HAP-1 (cell line): Measurements from ENCODE around the gene LMLN.
"Not testable (repeated sequence)": the region's sequence is repeated elsewhere in the genome, so short reads cannot be mapped to it uniquely, and the experiment has no call there.

Source experiments
- DNase-seq, 2 experiments: peaks; one replicate each; pipeline ENCODE4 v3.0.0-alpha.2; 2016 to 2020; ENCODE audit warnings: low spot score in 2 of 2
- H3K27me3 ChIP-seq: fragments of 250-450 bp; sonication (Bioruptor Pico); 2 replicates; pipeline ENCODE4 v1.5.1; 2020; ENCODE audit warnings: low read depth, mild to moderate bottlenecking, moderate library complexity
- H3K36me3 ChIP-seq: fragments of 250-450 bp; sonication (Bioruptor Pico); replicated peaks from 2 replicates; pipeline ENCODE4 v1.5.1; 2020; ENCODE audit warnings: mild to moderate bottlenecking
- H3K4me1 ChIP-seq: fragments of 250-450 bp; sonication (Bioruptor Pico); 2 replicates; pipeline ENCODE4 v1.5.1; 2020; ENCODE audit warnings: mild to moderate bottlenecking
- H3K4me3 ChIP-seq: fragments of 250-450 bp; sonication (Bioruptor Pico); 2 replicates; pipeline ENCODE4 v1.5.1; 2020; ENCODE audit warnings: mild to moderate bottlenecking, moderate library complexity
- H3K9me3 ChIP-seq: fragments of 250-450 bp; sonication (Bioruptor Pico); 2 replicates; pipeline ENCODE4 v1.5.1; 2020; ENCODE audit warnings: mild to moderate bottlenecking, moderate library complexity
- in situ Hi-C: fragments of 300-500 bp; cut with MboI; formaldehyde crosslinking; loops from 3 replicates; pipeline ENCODE4 v1.14.3; 2020; ENCODE audit warnings: low sequenced_read_pairs, inconsistent platforms, mixed read lengths

LMLN gene

DNA sequence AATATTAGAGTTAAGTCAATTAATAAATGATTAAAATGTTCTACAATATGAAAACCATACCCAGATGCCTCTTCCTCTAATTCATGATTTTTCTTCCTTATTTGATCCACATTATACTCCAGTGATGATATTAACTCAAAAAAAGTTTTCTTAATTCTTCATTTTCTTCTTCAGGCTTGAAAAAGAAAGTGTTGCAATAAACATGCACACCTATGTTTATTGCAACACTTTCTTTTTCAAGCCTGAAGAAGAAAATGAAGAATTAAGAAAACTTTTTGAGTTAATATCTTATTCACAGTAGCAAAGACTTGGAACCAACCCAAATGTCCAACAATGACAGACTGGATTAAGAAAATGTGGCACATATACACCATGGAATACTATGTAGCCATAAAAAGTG, 93.4 kb downstream of the LMLN start:
- H3K27me3 ChIP-seq, H3K4me1 ChIP-seq, in situ Hi-C loops, H3K9me3 ChIP-seq, H3K36me3 ChIP-seq, H3K4me3 ChIP-seq, DNase-seq: not testable (repeated sequence)

DNA sequence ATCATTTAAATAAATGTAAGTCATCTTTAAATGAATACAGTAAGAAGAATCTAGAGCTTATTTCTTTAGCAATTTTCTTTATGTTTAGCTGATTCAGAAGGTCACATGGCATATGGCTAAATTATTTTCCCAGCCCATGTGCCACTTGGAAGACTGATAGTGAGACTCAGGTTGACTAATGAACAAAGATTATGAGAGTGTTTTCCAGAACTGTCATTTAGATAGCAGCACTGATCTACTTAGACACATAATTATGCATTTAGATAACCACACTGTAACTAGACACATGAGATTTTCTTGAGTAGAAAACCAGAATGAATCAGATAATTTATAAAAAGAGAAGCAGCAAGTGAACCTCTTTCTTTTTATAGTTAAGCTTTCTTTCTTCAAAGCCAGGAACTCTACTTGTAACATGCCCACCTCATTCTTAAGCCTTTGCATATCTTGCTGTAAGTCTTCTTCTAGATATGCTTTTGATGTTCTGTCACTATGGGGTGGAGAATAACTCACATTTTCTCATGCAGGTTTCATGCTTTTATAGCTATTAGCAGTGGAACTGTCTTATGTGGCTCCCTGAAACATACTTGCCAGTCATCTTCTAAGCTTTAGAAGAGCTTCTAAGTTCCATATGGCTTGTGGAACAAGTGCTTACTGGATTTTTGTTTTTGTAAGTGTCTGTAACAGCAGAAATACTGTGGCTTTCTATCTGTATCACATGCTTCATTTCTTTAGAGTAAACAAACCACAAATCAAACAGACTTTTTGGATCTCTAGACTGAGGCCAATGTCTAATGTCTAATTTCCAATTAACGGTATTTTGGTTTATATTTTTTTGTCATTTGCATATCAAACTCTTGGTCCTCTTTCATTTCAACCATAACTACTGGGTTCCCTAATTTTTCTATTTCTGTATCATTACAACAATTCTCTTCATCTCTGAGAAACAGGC, 101.4 kb downstream of the LMLN start:
- H3K4me3 ChIP-seq = no peak overlapping the region
- in situ Hi-C loops = no loop called here

DNA sequence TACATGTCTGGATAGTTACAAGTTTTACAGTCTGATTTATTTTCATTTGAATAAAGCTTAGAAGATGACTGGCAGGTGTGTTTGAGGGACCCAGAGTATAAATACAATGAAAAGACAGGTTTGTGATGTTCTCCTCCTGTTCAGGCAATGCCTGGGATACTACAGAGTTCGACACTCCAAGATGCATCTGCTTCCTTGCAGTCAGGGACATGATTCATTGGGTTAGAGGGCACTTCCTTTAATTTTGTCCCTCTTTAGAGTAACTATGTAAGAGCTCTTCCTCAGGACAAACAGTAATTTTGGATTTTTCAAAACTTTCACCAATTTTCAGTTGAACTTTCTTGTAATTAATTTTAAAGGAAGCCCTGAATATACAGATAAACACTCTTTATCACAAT, 102.0 kb downstream of the LMLN start:
- DNase-seq = no peak
- no peaks in the 10 kb centered on the region for H3K27me3 ChIP-seq
- H3K36me3 ChIP-seq = no peaks in the 10 kb centered on the region
- H3K4me3 ChIP-seq = no peak overlapping the region
- H3K9me3 ChIP-seq = no peaks in the 10 kb centered on the region
- in situ Hi-C loops = no loop called here
- H3K4me1 ChIP-seq = no peaks in the 10 kb centered on the region

More for the DNA sequence above, 101.4 kb downstream of the LMLN start:
- no peaks in the 10 kb centered on the region for H3K36me3 ChIP-seq
- no peaks in the 10 kb centered on the region for H3K27me3 ChIP-seq
- no peaks in the 10 kb centered on the region for H3K4me1 ChIP-seq
- no peaks in the 10 kb centered on the region for H3K9me3 ChIP-seq
- DNase-seq = no peak

DNA sequence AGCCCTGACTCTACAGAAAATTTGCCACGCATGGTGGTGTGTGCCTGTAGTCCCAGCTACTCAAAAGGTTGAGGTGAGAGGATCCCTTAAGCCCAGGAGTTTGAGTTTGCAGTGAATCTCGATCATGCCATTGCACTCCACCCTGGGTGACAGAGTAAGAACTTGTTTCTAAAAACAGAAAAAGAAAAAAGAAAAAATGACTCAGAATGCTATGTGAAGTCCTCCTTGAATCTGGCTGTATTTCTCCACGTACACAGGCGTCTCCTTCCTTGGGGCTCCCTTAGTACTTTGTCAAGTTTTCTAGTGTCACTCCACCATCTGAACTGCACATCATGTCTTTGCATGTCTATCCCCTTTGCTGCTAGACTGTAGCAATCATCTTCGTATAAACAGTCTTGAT, 104.4 kb downstream of the LMLN start:
- in situ Hi-C loops = no loop called here
- Histone ChIP-seq H3K9me3 (no peaks in the 10 kb centered on the region), H3K4me3 (no peak overlapping the region), H3K27me3 (no peaks in the 10 kb centered on the region), H3K4me1 (0 out of 2 replicates have a peak, but pooled peaks cover 3% of the 10 kb centered on the region), H3K36me3 (no peaks in the 10 kb centered on the region)
- DNase-seq = no peak

DNA sequence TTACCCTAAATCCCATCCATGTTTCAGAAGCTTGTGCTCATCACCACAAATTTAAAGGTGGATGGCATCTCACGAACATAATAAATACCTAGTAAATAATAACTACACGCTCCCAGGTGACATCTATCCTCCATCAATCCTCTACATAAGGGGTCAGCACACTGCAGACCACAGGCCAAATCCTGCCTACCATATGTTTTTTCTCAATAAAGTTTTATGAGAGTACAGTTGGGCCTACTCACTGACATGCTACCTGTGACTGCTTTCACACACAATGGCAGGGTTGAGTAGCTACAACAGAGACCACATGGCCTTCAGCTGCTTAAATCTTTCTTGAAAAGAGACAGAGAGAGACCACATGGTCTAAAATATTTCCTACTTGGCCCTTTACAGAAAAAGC, 105.9 kb downstream of the LMLN start:
- DNase-seq = no peak
- H3K4me3 ChIP-seq = no peak overlapping the region
- no peaks in the 10 kb centered on the region for H3K36me3 ChIP-seq
- in situ Hi-C loops = no loop called here
- H3K9me3 ChIP-seq = no peaks in the 10 kb centered on the region
- 0 out of 2 replicates have a peak, but pooled peaks cover 3% of the 10 kb centered on the region for H3K4me1 ChIP-seq
- H3K27me3 ChIP-seq = no peaks in the 10 kb centered on the region

DNA sequence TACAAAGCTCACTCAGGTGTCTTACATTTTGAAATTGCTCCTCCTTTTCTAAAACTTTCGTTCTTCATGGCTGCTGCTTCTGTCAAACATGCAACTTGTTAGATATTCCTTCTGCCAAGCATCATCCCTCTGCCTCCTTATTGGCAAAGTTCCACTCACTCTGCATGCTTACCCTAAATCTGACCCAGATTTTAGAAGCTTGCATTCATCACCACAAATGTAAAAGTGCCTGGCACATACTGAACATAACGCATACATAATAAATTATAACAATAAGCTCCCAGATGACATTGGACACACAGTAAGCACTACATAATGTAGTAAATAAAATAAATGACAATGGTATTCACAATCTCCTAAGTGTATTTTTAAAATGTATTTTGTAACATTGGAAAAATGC, 107.4 kb downstream of the LMLN start:
- no peak for DNase-seq
- Histone ChIP-seq H3K4me1 (0 out of 2 replicates have a peak, but pooled peaks cover 3% of the 10 kb centered on the region), H3K9me3 (no peaks in the 10 kb centered on the region), H3K36me3 (no peaks in the 10 kb centered on the region), H3K4me3 (no peak overlapping the region), H3K27me3 (no peaks in the 10 kb centered on the region)
- in situ Hi-C loops = no loop called here

DNA sequence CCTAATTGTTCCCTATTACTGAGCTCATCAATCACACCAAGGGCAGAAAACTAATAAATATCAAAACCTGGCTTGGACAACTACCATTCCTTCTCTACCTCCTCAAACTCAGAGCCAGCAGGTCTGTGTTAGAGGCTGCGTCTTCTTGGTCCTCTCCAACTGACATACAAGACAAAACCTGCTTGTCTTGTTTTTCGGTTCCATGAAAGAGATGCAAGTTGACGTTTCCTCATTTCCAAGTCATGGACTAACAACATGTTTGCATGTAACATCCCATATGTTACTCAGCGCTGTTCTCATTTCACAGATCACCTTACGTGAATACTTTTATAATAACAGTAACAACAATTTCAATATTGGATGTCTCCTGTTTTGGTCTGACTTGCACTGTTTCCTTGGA, 110.9 kb downstream of the LMLN start:
- Histone ChIP-seq H3K27me3 (no peaks in the 10 kb centered on the region), H3K4me1 (0 out of 2 replicates have a peak, but pooled peaks cover 3% of the 10 kb centered on the region), H3K4me3 (no peak overlapping the region), H3K36me3 (no peaks in the 10 kb centered on the region), H3K9me3 (no peaks in the 10 kb centered on the region)
- in situ Hi-C loops = no loop called here
- DNase-seq = no peak

DNA sequence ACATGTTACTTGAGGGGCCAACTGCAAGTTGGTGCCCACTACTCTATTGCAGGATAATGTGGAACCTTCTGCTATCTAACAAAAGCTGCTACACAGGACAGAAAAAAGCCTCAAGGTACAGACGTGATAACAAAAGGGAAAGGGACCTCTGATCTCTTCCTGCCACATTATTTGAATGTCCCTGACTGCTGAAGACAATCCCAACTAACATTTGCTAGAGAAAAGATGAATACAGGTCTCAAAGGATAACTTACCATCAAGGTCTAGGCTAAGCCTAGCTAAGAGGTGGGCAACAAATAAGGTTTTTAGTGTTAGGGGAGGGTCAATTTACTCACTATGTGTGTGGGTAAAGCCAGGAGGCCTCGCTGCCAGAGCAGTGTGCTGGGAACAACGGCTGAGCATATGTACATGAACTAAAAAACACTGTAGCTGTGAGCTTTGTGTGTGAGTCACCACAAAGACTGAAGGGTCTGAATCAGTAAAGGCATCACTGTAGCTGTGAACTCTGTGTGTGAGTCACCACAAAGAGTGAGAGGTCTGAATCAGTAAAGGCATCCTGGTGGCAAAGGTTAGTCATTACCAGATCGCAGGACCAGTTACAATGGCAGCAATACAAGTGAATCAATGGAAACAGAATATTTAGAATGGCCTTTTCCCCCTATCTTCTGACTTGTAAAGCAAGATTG, 111.7 kb downstream of the LMLN start:
- DNase-seq = no peak
- Histone ChIP-seq H3K4me1 (0 out of 2 replicates have a peak, but pooled peaks cover 3% of the 10 kb centered on the region), H3K4me3 (no peak overlapping the region), H3K27me3 (no peaks in the 10 kb centered on the region), H3K9me3 (no peaks in the 10 kb centered on the region), H3K36me3 (no peaks in the 10 kb centered on the region)
- in situ Hi-C loops = no loop called here

DNA sequence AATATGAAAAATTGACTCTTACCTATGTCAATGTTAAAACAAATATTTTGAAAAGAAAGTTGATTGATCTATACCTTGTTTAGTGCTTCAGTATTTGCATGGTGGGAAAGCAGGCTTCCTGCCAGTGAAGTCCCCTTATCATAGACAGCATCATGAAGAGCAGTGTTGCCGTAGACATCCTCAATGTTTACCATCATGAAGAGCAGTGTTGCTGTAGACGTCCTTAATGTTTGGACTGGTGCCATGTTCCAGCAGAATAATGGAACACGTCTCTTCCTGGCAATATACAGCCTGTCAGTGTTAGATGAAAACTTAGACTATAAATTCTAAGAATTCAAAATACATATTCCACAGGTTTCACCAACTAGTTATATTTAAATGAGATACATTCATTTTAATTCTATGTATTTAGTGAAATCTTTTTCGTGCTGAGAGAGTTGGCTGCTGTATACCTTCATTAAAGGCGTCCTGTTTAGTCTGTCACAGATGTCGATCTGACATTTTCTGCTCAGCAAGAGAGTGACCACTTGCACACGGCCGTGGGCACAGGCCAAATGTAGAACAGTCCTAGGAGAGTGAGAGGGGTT, 116.8 kb downstream of the LMLN start:
- Histone ChIP-seq H3K9me3 (no peaks in the 10 kb centered on the region), H3K4me3 (no peak overlapping the region), H3K27me3 (0 out of 2 replicates have a peak, but pooled peaks cover 3% of the 10 kb centered on the region), H3K4me1 (no peaks in the 10 kb centered on the region), H3K36me3 (no peaks in the 10 kb centered on the region)
- DNase-seq = no peak
- in situ Hi-C loops = no loop called here

DNA sequence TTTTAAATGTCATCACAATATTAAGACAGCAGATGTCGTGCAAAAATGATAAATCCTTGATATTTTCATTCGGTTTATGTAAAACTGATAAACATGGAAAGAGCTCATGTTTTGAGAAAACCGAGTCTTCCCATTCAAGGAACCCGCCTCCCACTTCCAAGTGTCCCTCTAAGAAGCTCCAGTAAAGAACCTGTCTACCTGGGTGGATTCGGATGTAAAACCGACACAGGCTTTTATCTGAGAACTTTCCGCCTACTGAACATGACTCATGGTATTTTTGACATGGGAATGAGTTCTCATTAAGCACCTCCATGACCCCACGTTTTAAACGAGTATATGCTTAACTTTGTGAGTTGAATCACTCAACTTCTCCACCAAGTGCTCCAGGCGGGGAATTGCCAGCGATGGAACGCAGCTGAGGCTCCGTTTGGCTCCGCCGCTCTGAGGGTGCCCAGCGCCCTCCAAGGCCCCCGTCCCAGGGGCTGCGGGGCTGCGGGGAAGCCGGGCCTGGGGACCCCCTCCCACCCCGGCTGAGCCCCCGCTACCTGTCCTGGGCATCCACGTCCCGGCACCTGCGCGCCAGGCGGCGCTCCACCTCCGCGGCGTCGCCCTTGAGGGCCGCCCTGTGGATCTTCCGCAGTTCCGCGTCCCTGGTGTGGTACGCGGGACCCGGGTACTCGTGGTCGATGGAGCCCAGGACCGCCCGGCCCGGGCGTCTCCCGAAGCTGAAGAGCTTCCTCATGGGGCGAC, 119.9 kb downstream of the LMLN start:
- peak; percentile 32 to 45 for DNase-seq
- in situ Hi-C loops = no loop called here
- Histone ChIP-seq H3K36me3 (no peaks in the 10 kb centered on the region), H3K4me1 (no peaks in the 10 kb centered on the region), H3K27me3 (peaks cover 18% of the 10 kb centered on the region; the same call in 1 of the 2 replicates), H3K9me3 (no peaks in the 10 kb centered on the region), H3K4me3 (peak overlapping the region; percentile 62)

DNA sequence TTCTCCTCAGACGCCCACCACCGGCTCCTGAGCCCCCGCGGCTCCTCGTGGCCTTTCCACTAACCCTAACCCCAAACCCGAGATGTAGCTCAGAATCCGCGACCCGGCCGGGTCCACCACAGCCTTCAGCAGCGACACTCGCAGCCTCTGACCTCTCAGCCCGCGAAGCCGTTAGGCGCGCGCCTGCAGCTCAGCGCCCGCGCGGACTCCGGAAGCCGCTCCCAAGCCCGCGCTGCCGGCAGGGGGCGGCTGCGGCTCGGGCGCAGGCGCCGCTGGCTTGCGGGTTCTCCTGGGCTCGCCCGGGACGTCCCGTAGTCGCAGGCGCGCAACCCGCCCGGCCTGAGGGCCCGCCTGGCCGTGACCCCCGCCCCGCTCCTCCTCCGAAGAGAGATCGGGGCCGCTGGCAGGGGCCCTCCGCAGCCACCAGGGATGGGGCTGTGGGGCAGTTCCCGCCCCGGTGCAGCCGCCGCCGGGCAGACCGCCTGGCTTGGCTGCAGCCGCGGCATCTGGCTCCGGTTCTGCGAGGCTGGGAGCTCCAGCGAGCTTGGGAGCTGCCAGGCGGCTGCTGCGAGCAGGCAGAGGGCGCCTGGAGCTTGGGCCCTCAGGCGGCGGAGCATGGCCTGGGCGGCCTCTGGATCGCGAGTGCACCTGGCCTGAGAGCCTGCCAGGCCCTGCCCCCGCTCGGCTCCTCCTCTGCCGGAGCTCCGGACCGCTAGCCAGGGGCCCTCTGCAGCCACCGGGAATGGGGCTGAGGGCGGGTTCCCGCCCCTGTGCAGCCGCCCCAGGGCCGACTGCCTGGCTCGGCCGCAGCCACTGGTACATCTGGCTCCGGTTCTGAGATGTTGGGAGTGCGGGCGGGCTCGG, 120.7 kb downstream of the LMLN start:
- no peaks in the 10 kb centered on the region for H3K36me3 ChIP-seq
- H3K27me3 ChIP-seq = peaks cover 24% of the 10 kb centered on the region; the same call in 1 of the 2 replicates
- peak; percentile 59 to 84 for DNase-seq
- H3K9me3 ChIP-seq = no peaks in the 10 kb centered on the region
- no peaks in the 10 kb centered on the region for H3K4me1 ChIP-seq
- peak overlapping the region; percentile 62 for H3K4me3 ChIP-seq
- in situ Hi-C loops = no loop called here

DNA sequence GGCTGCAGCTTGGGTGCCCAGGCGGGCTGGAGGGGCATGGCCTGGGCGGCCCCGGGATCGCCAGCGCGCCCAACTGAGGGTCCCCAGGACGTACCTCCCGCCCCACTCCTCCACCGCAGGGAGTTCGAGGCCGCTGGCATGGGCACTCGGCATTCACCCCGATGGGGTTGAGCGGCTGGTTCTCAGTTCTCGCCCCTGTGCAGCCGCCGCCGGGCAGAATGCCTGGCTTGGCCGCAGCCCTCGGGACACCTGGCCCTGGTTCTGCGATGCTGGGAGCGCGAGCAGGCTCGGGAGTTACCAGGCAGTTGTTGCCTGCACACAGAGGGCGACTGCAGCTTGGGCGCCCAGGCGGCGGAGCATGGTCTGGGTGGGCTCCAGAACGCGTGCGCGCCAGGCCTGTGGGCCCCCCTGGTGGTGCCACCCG, 121.4 kb downstream of the LMLN start:
- Histone ChIP-seq H3K4me3 (peak overlapping the region; percentile 62; the same call in 1 of the 2 replicates), H3K4me1 (no peaks in the 10 kb centered on the region), H3K9me3 (no peaks in the 10 kb centered on the region), H3K36me3 (no peaks in the 10 kb centered on the region), H3K27me3 (peaks cover 28% of the 10 kb centered on the region)
- DNase-seq = no peak
- in situ Hi-C loops = no loop called here
